H1 (cell line): ENCODE data around the gene FOXL3. TPM values are rescaled to one million over a fixed set of nuclear protein-coding genes. Genes with fewer than 3 reads are reported as not detected.

ENCODE experiments used
- CTCF ChIA-PET: fragments of 300-600 bp; sonication (Branson Sonifier 250); formaldehyde crosslinking; loops from one replicate; lab custom pipeline; 2021; ENCODE audit not compliant: partially characterized antibody; lab: Charles Lee
- POLR2A ChIA-PET: fragments of 300-600 bp; sonication (Branson Sonifier 250); formaldehyde crosslinking; loops from one replicate; lab custom pipeline; 2021; ENCODE audit warnings: inconsistent platforms; ENCODE audit not compliant: partially characterized antibody; lab: Charles Lee
- DNase-seq, 2 experiments: peaks; one replicate each; pipeline versions ENCODE4 v3.0.0 to v3.0.0-alpha.2; 2010 to 2022; ENCODE audit warnings: low spot score in 2 of 2, low read depth in 1 of 2, mixed read lengths in 1 of 2
- FAIRE-seq: peaks from 2 replicates; lab custom pipeline; 2011; peaks lifted over from hg19 to GRCh38; lab: Jason Lieb, UNC
- H2AFZ ChIP-seq: 2 replicates; pipeline ENCODE4 v1.8.1; 2012; ENCODE audit warnings: low read length, inconsistent platforms
- H2AK5ac ChIP-seq: 2 replicates; pipeline ENCODE4 v1.6.1; 2013; ENCODE audit warnings: low read depth, low read length
- H2BK120ac ChIP-seq: replicated peaks from 2 replicates; pipeline ENCODE3; 2013; ENCODE audit warnings: low read depth, low read length, inconsistent platforms
- H2BK12ac ChIP-seq: 2 replicates; pipeline ENCODE4 v1.6.1; 2013; ENCODE audit warnings: low read depth, low read length
- H2BK15ac ChIP-seq: 2 replicates; pipeline ENCODE4 v1.6.1; 2013; ENCODE audit warnings: low read length
- H2BK20ac ChIP-seq: 2 replicates; pipeline ENCODE4 v1.6.1; 2013; ENCODE audit warnings: low read length
- H2BK5ac ChIP-seq: 2 replicates; pipeline ENCODE4 v1.6.1; 2013; ENCODE audit warnings: low read depth, low read length
- H3K14ac ChIP-seq: 2 replicates; pipeline ENCODE4 v1.6.1; 2013; ENCODE audit warnings: inconsistent platforms; ENCODE audit not compliant: insufficient read length
- H3K18ac ChIP-seq: 2 replicates; pipeline ENCODE4 v1.6.1; 2013; ENCODE audit warnings: low read length; ENCODE audit errors: extremely low read depth
- H3K23ac ChIP-seq: 2 replicates; pipeline ENCODE4 v1.6.1; 2013; ENCODE audit warnings: inconsistent platforms; ENCODE audit not compliant: insufficient read length
- H3K23me2 ChIP-seq: 2 replicates; pipeline ENCODE4 v1.6.1; 2013; ENCODE audit warnings: low read depth, low read length
- H3K27ac ChIP-seq: 2 replicates; pipeline ENCODE4 v1.6.1; 2011; ENCODE audit warnings: low read depth, low read length, inconsistent platforms
- H3K27me3 ChIP-seq, 4 experiments: replicated peaks in 1 of 4; 1 replicate in 1 of 4; 2 replicates in 3 of 4; pipeline versions ENCODE4 v1.6.1 to v1.8.1; 2011 to 2013; ENCODE audit warnings: low read length in 3 of 4, mild to moderate bottlenecking in 3 of 4, inconsistent platforms in 2 of 4, mixed read lengths in 2 of 4, moderate library complexity in 1 of 4; ENCODE audit not compliant: control insufficient read depth in 3 of 4, insufficient read depth in 3 of 4; ENCODE audit errors: extremely low read depth in 1 of 4
- H3K36me3 ChIP-seq, 4 experiments: 2 replicates each; pipeline versions ENCODE4 v1.6.1 to v1.8.1; 2011 to 2013; ENCODE audit warnings: mild to moderate bottlenecking in 4 of 4, low read length in 3 of 4, moderate library complexity in 2 of 4, control low read depth in 1 of 4, inconsistent platforms in 1 of 4; ENCODE audit not compliant: insufficient read depth in 4 of 4, control insufficient read depth in 2 of 4
- H3K4ac ChIP-seq: replicated peaks from 2 replicates; pipeline ENCODE3; 2013; ENCODE audit warnings: low read length, low read depth, mixed read lengths, inconsistent platforms; ENCODE audit not compliant: insufficient read length
- H3K4me1 ChIP-seq, 4 experiments: replicated peaks in 1 of 4; 1 replicate in 1 of 4; 2 replicates in 3 of 4; pipeline versions ENCODE4 v1.6.1 to v1.8.1; 2011 to 2013; ENCODE audit warnings: low read length in 3 of 4, inconsistent platforms in 2 of 4, mixed read lengths in 1 of 4; ENCODE audit not compliant: insufficient read depth in 4 of 4, control insufficient read depth in 3 of 4
- H3K4me2 ChIP-seq, 2 experiments: 2 replicates each; pipeline versions ENCODE4 v1.6.1 to v1.8.1; 2011 to 2013; ENCODE audit warnings: low read depth in 2 of 2, low read length in 2 of 2, control low read depth in 1 of 2, inconsistent platforms in 1 of 2, mild to moderate bottlenecking in 1 of 2; ENCODE audit not compliant: insufficient read depth in 1 of 2
- H3K4me3 ChIP-seq, 4 experiments: fragments of 200-600, 300-600 bp in 1 of 4; sonication (generic), shearing (Covaris generic), sonication (Bioruptor Twin) in 1 of 4; 2 replicates each; pipeline versions ENCODE4 v1.5.1 to v1.8.1; 2011 to 2016; ENCODE audit warnings: low read length in 4 of 4, low read depth in 3 of 4, control low read depth in 2 of 4, inconsistent platforms in 2 of 4, mild to moderate bottlenecking in 2 of 4, mixed read lengths in 1 of 4, moderate library complexity in 1 of 4; ENCODE audit not compliant: insufficient read depth in 2 of 4; ENCODE audit errors: extremely low read depth in 1 of 4
- H3K56ac ChIP-seq: replicated peaks from 2 replicates; pipeline ENCODE3; 2013; ENCODE audit warnings: low read depth, mild to moderate bottlenecking, mixed read lengths, low read length, inconsistent platforms; ENCODE audit not compliant: insufficient read length
- H3K79me1 ChIP-seq: 2 replicates; pipeline ENCODE4 v1.6.1; 2013; ENCODE audit warnings: low read depth, low read length, control low read depth
- H3K79me2 ChIP-seq, 2 experiments: 2 replicates each; pipeline versions ENCODE4 v1.6.1 to v1.8.1; 2012 to 2013; ENCODE audit warnings: low read length in 2 of 2, mild to moderate bottlenecking in 2 of 2, inconsistent platforms in 1 of 2; ENCODE audit not compliant: insufficient read depth in 2 of 2, control insufficient read depth in 1 of 2
- H3K9ac ChIP-seq, 4 experiments: replicated peaks in 1 of 4; 1 replicate in 1 of 4; 2 replicates in 3 of 4; pipeline versions ENCODE4 v1.6.1 to v1.8.1; 2011 to 2013; ENCODE audit warnings: low read depth in 3 of 4, low read length in 3 of 4, control low read depth in 2 of 4, mild to moderate bottlenecking in 2 of 4, moderate library complexity in 2 of 4, inconsistent platforms in 1 of 4; ENCODE audit errors: extremely low read depth in 1 of 4
- H3K9me3 ChIP-seq, 2 experiments: 2 replicates each; pipeline versions ENCODE4 v1.6.1 to v1.8.1; 2012 to 2013; ENCODE audit warnings: mild to moderate bottlenecking in 2 of 2, moderate library complexity in 2 of 2, control low read depth in 1 of 2, inconsistent platforms in 1 of 2, low read depth in 1 of 2, low read length in 1 of 2, mixed read lengths in 1 of 2; ENCODE audit not compliant: insufficient read depth in 2 of 2
- H4K20me1 ChIP-seq, 2 experiments: replicated peaks in 1 of 2; 2 replicates each; pipeline versions ENCODE3 to v1.8.1; 2011 to 2013; ENCODE audit warnings: inconsistent platforms in 2 of 2, low read length in 2 of 2, mild to moderate bottlenecking in 1 of 2; ENCODE audit not compliant: insufficient read depth in 2 of 2, control insufficient read depth in 1 of 2
- H4K5ac ChIP-seq: 2 replicates; pipeline ENCODE4 v1.6.1; 2013; ENCODE audit warnings: low read length, low read depth, mixed read lengths, inconsistent platforms; ENCODE audit not compliant: insufficient read length
- H4K8ac ChIP-seq: 2 replicates; pipeline ENCODE4 v1.8.0; 2013; ENCODE audit warnings: mild to moderate bottlenecking, moderate library complexity, low read length, inconsistent platforms; ENCODE audit not compliant: insufficient read depth; ENCODE audit errors: extremely low read depth
- H4K91ac ChIP-seq: replicated peaks from 2 replicates; pipeline ENCODE3; 2013; ENCODE audit warnings: low read length, mixed read lengths, inconsistent platforms; ENCODE audit not compliant: insufficient read length
- E2F6 ChIP-seq: IDR thresholded peaks from 2 replicates; pipeline ENCODE4 v1.6.1; 2012; ENCODE audit warnings: inconsistent platforms
- EP300 ChIP-seq, 2 experiments: IDR thresholded peaks; 1 replicate in 1 of 2; 2 replicates in 1 of 2; pipeline ENCODE4 v1.6.1; 2011 to 2012; ENCODE audit warnings: low read depth in 2 of 2, low read length in 2 of 2, mild to moderate bottlenecking in 2 of 2, borderline replicate concordance in 1 of 2, inconsistent platforms in 1 of 2, moderate library complexity in 1 of 2
- FOSL1 ChIP-seq: IDR thresholded peaks from 2 replicates; pipeline ENCODE4 v1.6.1; 2011; ENCODE audit warnings: mild to moderate bottlenecking, low read depth, low read length, moderate library complexity; ENCODE audit not compliant: insufficient read depth
- HDAC6 ChIP-seq: IDR thresholded peaks from one replicate; pipeline ENCODE4 v1.7.1; 2012; ENCODE audit warnings: low read depth, mild to moderate bottlenecking, inconsistent platforms, low read length, moderate library complexity
- JUN ChIP-seq: IDR thresholded peaks from 2 replicates; pipeline ENCODE4 v1.6.1; 2011; ENCODE audit warnings: low read depth, mild to moderate bottlenecking, improper control_type of control experiment, low read length
- JUND ChIP-seq: IDR thresholded peaks from 2 replicates; pipeline ENCODE4 v1.6.1; 2011; ENCODE audit warnings: mild to moderate bottlenecking, improper control_type of control experiment, low read length
- RBBP5 ChIP-seq: IDR thresholded peaks from 2 replicates; pipeline ENCODE4 v1.7.1; 2012; ENCODE audit warnings: low read depth, mild to moderate bottlenecking, inconsistent platforms, low read length, moderate library complexity, borderline replicate concordance
- RNF2 ChIP-seq: fragments of 200-900, 300-1000 bp; sonication (generic); IDR thresholded peaks from 2 replicates; pipeline ENCODE4 v1.7.1; 2016; ENCODE audit warnings: borderline replicate concordance, low read depth, mild to moderate bottlenecking, antibody characterized with exemption, low read length; ENCODE audit not compliant: poor library complexity, severe bottlenecking; ENCODE audit errors: missing control alignments
- SIRT6 ChIP-seq: IDR thresholded peaks from one replicate; pipeline ENCODE4 v1.7.1; 2012; ENCODE audit warnings: low read length, inconsistent platforms
- SP2 ChIP-seq: IDR thresholded peaks from 2 replicates; pipeline ENCODE4 v1.6.1; 2012; ENCODE audit warnings: mild to moderate bottlenecking, low read length, inconsistent platforms
- SUZ12 ChIP-seq: fragments of 200-600 bp; sonication (generic); IDR thresholded peaks from 2 replicates; pipeline ENCODE4 v1.6.1; 2012; ENCODE audit warnings: mild to moderate bottlenecking, inconsistent platforms, low read length, moderate library complexity, mixed read lengths
- TBP ChIP-seq: IDR thresholded peaks from 2 replicates; pipeline ENCODE4 v1.6.1; 2011; ENCODE audit warnings: low read depth, low read length, improper control_type of control experiment
- TCF12 ChIP-seq: IDR thresholded peaks from 2 replicates; pipeline ENCODE4 v1.6.1; 2011; ENCODE audit warnings: low read depth, mild to moderate bottlenecking, low read length
- WGBS, 2 experiments: shearing (Covaris generic) in 1 of 2; methylation state at CpG; one replicate each; pipeline versions ENCODE4 v1.1.6 to v1.1.7; 2013 to 2015; ENCODE audit warnings: low lambda C conversion rate in 2 of 2, mixed read lengths in 2 of 2, inconsistent platforms in 1 of 2, low coverage in 1 of 2, missing lambda C conversion rate in 1 of 2; ENCODE audit not compliant: insufficient replicate concordance in 2 of 2, insufficient coverage in 1 of 2, insufficient read length in 1 of 2; ENCODE audit errors: extremely low coverage in 1 of 2, missing lambda C conversion rate in 1 of 2; 5-methylcytosine and 5-hydroxymethylcytosine counted together
- polyA plus RNA-seq, 7 experiments: library from polyadenylated mRNA; depleted of rRNA in 3 of 7; stranded (reverse) in 5 of 7; unstranded in 2 of 7; fragments of >200 nt in 5 of 7; fragments of 200-250 nt in 2 of 7; gene quantifications; 1 replicate in 5 of 7; 2 replicates in 1 of 7; 4 replicates in 1 of 7; pipeline versions ENCODE4 v1.2.1 to v1.2.3, GENCODE V29; 2011 to 2013; ENCODE audit warnings: missing spikeins in 2 of 7, mixed read lengths in 2 of 7
- total RNA-seq: library from RNA; stranded (reverse); fragmentation: NEBNext Ultra II Directional; extraction: Animal tissue kit (Norgen Biotek cat#: 25700); gene quantifications from 2 replicates; pipeline ENCODE4 v1.2.1, GENCODE V29; 2021

The FOXL3 gene
- total and polyA plus RNA-seq, 2 of the 8 experiments (the other 6 are each of a cell fraction or from before 2014, with no cell fraction given) = not detected

- ChIA-PET POLR2A (no interaction called here), CTCF (interaction anchor here (0.6 to 2.9 kb wide), 25 partner anchors 9 to 452 kb away, joined by 3 to 16 read pairs (median 3); no protein-coding TSS in a partner anchor)
- Histone ChIP-seq H2BK120ac (no peak overlapping the region), H4K5ac (no peak overlapping the region), H3K9ac (no peak overlapping the region), H4K8ac (no peak overlapping the region), H3K23ac (no peak overlapping the region), H3K27me3 (0 out of 7 replicates have a peak, but pooled peaks cover 0 to 2% (median 0%) of the 10 kb centered on the region in 4 experiments), H2BK5ac (no peak overlapping the region), H3K23me2 (0 out of 2 replicates have a peak, but pooled peaks cover 9% of the 10 kb centered on the region), H3K4me3 (peak overlapping the region in 1 of 4 experiments; percentile 58; a peak in 2 of 8 replicates), H3K9me3 (peaks cover 5 to 6% of the 10 kb centered on the region in 2 experiments; a peak in 3 of 4 replicates), H2BK12ac (no peak overlapping the region; the same call in 1 of the 2 replicates), H3K36me3 (no peaks in the 10 kb centered on the region), H2BK20ac (no peak overlapping the region), H2BK15ac (no peak overlapping the region), H3K79me2 (no peaks in the 10 kb centered on the region), H3K4me2 (peak overlapping the region; percentile 2 to 74; a peak in 2 of 4 replicates), H3K14ac (no peak overlapping the region), H3K56ac (no peak overlapping the region), H3K79me1 (no peaks in the 10 kb centered on the region; the same call in none of the 2 replicates), H4K91ac (no peak overlapping the region), H3K4ac (no peak overlapping the region), H2AK5ac (0 out of 2 replicates have a peak overlapping the region, but pooled peaks have one; percentile 24), H3K27ac (no peak overlapping the region), H3K4me1 (peaks cover 0 to 3% (median 1%) of the 10 kb centered on the region in 4 experiments; a peak in 1 of 7 replicates), H2AFZ (no peak overlapping the region), H4K20me1 (peaks cover 0 to 5% of the 10 kb centered on the region in 2 experiments), H3K18ac (no peak overlapping the region)
- 76% methylated on average over 15 of the region's 17 CpGs; no CpG with 5 or more reads in 1 of the 2 experiments for WGBS, 2 experiments
- FAIRE-seq (no peak), DNase-seq (no peak)
- TF ChIP-seq HDAC6 (no peak), SIRT6 (no peak), TBP (no peak), RNF2 (no peak), SUZ12 (no peak), TCF12 (no peak), FOSL1 (no peak), RBBP5 (no peak), E2F6 (no peak), EP300 (IDR thresholded peaks at IDR 0.05; ENCODE audit: borderline replicate concordance in 1 of 2, low read depth in 2 of 2, low read length in 2 of 2) (no peak), JUN (no peak), SP2 (no peak), JUND (no peak)
Measured at GRCh38 chr7:333393-333764, 43.4 kb downstream of the FOXL3 start.
